Stimulated activated CD4-positive, alpha-beta T cell treated with anti-CD3 and anti-CD28 coated beads, Interleukin-12 subunit alpha, Interleukin-12 subunit beta, amount 100 ng/mL, for 24 hours (primary cell): ENCODE measurements around the gene KLHL6.
"Not testable (repeated sequence)": the region's sequence is repeated elsewhere in the genome, so short reads cannot be mapped to it uniquely, and the experiment has no call there.

Source experiments
- DNase-seq, 2 experiments: peaks; one replicate each; pipeline ENCODE4 v3.0.0-alpha.2; 2020; ENCODE audit warnings: low read depth in 2 of 2

Gene KLHL6

DNA sequence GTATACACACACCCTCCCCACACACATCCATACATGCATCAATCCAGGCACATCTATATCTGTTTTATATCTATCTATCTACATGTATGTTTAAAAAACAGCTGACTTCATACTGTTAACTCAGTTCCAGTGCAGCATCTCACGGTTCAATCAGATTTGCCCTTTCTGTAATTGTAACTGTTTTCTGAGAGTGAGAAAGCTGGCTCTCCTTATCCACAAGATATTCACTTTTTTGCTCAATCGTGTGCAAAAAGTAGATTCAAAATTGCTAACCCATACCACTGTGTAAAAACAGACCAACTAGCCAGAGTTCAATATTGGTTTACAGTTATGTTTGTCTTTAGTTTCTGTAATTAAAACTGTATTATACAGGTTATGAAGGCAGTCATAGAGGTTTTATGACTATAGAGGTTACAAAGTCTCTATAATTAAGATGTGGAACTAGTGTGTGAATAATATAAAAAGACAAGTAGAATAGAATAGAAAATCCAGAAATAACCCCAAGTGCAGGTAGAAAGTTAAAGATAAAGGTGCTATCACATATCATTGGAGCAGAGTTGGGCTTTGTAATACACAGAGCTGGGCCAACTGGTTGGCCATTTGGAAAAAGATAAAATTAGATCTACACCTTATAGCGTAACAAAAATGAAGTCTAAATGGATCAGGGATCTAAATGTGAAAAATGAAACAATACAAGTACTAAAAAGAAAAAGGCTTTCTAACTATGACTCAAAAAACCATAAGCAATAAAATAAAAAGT is 107.0 kb downstream of the KLHL6 start:
- DNase-seq, result no peak

DNA sequence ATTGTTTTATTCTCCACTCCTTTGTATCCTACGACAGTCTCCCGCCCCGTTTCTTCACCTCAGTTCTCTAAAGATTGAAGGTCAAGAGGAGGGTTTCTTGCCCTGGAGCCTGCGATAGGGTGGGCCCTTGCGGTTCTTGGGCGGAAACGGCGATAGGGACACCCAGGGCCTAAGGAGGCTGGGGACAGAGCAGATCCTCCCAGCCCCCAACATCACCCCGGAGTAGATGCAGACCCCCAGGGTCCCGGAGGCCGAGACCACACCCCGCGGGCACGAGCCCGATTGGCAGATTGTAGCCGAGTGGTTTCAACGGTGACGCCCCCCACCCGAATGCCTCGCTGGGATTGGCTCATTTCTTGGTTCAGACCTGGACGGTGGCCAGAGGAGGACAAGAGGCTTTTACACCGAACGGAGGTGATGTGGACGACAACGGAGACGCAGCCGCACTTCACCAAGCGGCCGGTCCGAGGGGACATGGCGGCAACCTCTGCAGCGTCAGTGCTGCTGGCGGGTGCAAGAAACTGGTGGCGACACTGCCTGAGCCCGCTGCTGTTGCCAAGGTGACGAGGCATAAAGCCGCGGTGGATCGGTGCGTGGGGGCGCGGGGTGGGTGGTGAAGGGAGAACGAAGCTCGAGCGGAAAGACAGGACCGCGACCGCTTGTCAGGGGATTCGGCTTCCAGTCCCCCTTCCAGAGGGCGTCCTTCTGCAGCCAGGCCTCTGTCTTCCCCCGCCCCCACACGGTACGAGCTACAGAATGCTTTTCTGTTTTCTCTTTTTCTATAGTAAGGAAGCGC is 108.1 kb downstream of the KLHL6 start:
- DNase-seq, result peak; percentile 57 to 75

DNA sequence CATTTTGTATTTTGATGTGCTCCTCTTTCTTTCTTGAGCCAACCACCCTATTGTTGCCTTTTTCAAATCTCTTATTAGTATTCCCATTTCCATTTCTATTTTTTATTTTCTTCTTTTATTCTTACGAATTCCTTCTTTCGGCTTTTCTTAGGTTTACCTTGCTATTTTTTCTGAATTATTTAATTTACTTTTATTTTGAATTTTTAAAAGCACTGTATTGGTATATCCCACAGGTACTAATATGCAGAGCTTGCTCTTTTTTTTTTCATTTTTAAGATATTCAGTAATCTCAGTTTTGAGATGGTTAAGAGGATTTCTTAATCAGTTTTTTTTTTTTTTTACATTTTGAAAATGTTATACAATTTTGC is 108.7 kb downstream of the KLHL6 start:
- no peak for DNase-seq

DNA sequence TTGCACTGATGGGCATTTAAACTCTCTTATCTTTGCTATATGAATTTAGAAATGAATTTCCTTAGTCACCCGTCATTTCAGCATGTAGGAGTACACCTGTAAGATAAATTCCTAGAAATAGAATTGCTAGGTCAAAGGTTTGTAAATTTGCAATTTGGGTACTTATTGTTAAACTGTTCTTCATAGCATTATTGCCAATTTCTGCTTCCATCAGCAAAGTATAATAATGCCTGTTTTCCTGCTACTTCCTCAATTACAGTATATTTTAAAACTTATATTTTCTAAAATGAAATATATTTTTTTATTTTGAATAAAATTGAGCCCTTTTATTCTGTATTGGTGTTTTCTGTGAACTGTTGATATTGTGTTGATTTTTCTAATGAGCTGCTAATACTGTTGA is 110.8 kb downstream of the KLHL6 start:
- DNase-seq, result no peak

DNA sequence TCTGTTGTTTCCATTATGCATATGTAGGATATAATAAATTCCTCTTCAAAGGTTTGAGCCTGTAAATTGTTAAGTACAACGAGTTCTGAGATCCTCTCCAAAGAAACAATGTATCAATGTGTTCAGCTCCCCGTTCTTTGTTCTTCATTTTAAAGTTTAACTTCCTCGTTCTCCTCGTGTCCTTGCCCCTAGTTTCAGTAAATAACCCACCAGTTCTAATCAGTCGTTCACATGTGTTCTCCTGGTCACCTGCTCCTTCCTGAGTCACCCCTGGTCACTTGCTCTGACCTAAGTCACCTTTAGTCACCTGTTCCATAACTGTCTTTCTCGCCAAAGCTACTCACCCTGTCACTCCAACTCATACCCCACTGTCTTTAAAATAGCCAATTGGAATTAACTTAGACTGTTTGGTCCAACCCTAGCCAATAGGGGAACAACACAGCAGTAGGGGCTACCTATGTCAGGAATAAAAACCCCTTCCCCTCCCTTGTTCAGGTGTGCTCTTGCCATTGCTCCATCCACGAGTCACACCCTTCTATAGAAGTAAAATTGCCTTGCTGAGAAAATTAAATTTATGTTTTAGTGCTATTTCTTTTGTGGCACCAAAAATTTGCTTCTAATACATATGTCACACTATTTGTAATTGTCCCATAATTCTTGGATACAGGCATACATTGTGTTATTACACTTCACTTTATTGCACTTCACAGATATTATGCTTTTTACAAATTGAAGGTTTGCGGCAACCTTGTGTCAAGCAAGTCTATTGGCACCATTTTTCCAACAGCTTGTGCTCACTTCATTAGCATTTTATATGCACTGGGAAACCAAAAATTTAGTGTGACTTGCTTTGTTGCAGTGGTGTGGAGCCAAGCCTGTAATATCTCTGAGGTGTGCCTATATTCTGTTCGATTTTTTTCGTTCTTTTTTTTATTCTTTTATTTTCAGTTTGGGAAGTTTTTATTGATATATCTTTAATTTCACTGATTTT is 111.8 kb downstream of the KLHL6 start:
- DNase-seq, result no peak

DNA sequence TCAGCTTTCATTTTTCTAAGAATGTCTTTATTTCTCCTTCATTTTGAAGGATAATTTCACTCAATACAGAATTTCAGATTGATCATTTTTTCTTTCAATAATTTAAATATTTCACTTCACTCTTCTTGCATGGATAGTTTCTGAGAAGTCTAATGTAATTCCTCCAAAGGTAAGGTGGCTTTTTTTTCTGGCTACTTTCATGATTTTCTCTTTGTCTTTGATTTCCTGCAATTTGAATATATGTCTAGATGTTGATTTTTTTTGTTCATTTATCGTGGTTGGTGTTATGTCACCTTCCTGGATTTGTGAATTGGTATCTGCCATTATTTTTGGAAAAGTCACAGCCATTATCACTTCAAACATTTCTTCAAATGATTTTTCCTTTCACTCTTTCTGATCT is 112.5 kb downstream of the KLHL6 start:
- no peak for DNase-seq

DNA sequence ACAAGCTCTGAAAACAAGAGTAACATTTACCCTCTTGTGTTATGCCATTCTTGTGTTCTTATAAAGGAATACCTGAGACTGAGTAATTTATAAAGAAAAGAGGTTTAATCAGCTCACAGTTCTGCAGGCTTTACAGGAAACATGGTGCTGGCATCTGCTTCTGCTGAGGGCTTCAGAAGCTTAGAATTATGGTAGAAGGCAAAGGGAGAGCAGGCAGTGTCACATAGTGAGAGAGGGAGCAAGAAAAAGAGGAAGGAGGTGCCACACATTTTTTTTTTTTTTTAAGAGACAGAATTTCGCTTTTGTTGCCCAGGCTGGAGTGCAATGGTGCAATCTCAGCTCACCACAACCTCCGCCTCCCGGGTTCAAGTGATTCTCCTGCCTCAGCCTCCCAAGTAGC is 115.0 kb downstream of the KLHL6 start:
- not testable (repeated sequence) for DNase-seq

DNA sequence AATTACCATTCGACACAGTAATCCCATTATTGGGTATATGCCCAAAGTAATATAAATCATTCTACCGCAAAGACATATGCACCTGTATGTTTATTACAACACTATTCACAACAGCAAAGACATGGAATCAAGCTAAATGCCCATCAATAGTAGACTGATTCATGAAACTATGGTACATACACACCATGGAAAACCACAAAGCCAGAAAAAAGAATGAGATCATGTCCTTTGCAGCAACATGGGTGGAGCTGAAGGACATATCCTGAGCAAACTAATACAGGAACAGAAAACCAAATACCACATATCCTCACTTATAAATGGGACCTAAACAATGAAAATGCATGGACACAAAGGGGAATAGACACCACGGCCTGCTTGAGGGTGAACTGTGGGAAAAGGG is 116.0 kb downstream of the KLHL6 start:
- no peak for DNase-seq

DNA sequence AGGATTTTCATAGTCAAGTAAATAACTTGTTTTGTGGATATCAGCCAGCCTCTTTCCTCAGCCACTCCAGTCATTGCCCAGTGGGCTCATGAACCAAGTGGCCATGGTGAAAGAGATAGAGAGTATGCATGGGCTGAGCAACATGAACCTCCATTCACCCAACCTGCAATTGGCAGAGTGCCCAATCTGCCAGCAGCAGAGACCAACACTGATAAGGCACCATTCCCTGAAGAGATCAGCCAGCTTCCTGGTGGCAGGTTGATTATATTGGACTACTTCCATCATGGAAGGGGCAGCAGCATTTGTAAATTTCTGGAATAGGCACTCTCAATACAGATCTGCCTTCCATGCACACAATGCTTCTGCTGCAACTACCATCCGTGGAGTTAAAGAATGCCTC is 116.8 kb downstream of the KLHL6 start:
- DNase-seq, result no peak

DNA sequence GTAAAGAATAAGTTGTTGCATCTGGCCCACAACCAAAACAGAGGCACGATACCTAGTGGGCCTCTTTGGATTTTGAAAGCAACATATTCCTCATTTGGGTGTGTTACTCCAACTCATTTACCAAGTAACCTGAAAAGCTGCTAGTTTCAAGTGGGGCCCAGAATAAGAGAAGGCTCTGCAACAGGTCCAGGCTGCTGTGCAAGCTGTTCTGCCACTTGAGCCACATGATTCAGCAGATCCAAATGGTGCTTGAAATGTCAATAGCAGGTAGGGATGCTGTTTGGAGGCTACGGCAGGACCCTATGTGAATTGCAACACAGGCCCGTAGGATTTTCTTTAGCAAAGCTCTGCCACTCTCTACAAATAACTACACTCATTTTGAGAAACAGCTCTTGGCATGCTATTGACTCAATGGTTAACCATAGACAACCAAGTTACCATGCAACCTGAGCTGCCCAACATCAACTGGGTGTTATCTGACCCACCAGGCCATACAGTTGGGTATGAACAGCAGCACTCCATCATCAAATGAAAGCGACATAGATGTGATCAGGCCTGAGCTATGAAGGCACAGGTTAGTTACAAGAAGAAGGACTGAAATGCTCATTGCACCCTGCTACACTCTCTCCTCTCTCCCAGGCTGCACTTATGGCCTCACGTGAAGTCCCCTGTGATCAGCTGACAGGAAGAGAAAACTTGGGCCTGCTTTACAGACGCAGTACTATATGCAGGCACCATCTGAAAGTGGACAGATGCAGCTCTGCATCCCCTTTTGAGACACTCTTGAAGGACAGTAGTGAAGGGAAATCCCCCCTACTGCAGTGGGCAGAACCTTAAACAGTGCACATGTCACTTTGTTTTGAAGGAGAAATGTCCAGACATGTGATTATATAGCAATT is 117.6 kb downstream of the KLHL6 start:
- no peak for DNase-seq
